NOMO-1 (cell line): ENCODE results near the gene UBAP1L.

Experiments
- DNase-seq, 2 experiments: peaks; one replicate each; lab custom pipeline; 2025; ENCODE audit not compliant: unreplicated experiment in 2 of 2; lab: John Stamatoyannopoulos, UW

Gene UBAP1L

DNA sequence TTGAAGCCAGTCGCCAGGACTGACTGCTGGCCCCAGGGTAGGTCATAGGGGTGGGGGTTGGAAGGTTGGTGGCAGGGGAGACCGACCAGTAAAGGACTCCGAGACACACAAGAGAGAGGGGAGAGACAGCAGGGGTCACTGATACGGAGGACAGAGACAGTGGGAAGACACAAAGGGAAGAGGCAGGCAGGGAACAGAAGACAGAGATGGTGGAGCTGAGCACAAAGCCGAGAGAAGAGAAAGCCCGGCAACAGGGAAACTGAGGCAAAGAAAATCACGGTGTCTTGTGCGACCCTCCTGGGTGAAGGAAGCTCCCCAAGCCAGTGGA lies 47.7 kb downstream of the UBAP1L start:
- DNase-seq = no peak

DNA sequence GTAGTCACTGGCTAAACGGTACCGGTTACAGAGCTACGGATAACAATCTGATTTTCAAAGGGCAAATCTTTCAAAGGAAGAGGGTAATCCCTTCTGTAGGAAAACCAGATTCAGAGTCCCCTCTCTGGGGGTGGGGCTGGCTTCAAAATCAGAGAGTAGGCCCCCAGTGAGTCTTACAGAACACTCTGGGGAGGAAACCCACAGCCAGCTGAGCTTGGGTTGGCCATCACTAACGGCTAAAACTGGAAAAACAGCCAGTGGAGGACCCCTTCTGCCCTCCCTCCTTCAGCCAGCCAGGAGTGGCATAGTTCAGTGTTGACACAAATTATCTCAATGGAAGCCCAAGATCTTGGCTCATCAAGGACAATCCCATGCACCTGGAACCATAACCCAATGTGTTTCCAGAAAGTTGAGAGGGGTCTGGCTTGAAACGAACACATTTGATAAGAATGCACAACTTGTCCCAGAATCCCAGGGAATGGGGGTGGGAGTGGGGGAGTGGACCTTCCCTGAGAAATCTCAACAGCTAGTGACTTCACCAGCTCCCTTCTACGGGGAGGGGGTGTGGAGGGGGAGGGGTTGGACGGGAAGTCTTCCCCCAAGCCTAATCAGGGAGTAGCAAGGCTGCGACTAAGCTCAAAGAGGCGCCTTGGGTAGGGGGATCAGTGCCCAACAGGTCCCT lies 48.2 kb downstream of the UBAP1L start:
- no peak for DNase-seq

DNA sequence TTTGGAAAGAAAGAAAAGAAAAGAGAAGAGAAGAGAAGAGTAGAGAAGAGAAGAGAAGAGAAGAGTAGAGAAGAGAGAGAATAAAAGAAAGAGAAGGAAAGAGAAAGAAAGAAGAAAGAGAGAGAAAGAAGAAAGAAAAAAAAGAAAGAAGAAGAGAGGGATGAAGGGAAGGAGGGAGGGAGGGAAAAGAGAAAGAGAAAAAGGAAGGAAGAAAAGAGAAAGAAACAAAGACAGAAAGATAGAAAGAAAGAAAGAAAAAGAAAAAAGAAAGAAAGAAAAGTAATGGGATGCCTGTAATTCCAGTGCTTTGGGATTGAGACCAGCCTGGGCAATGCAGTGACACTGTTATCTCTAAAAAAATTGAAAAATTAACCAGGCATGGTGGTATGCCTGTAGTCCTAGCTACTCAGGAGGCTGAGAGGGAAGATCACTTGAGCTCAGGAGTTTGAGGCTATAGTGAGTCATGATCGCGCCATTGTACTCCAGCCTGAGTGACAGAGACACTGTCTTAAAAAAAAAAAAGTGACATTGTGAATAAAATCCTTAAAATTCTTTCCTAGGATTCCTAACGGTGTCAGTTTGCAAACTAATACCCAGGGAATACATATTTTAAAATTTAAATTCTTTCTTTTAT lies 48.9 kb downstream of the UBAP1L start:
- no peak for DNase-seq

GRCh38 chr15:65062726-65063125 lies 52.3 kb downstream of the UBAP1L start:
- DNase-seq = no peak

DNA sequence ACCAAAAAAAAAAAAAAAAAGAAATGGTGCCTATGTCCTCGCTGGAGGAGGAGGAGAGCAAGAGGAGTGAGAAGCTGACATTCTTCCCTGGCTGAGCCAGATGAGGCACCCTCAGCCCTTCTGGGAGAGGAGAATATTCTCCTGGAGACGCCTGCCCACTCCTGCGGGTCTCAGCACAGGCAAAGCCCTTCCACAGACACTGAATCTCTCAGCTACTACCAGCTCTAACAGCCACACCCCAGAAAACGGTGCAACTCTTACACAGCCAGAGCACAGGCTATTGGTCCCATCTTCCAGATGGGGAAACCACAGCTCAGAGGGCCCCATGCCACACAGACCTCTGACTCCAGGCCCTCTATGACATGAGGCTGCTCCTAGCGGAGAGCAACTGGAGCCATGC lies 52.9 kb downstream of the UBAP1L start:
- DNase-seq = no peak

DNA sequence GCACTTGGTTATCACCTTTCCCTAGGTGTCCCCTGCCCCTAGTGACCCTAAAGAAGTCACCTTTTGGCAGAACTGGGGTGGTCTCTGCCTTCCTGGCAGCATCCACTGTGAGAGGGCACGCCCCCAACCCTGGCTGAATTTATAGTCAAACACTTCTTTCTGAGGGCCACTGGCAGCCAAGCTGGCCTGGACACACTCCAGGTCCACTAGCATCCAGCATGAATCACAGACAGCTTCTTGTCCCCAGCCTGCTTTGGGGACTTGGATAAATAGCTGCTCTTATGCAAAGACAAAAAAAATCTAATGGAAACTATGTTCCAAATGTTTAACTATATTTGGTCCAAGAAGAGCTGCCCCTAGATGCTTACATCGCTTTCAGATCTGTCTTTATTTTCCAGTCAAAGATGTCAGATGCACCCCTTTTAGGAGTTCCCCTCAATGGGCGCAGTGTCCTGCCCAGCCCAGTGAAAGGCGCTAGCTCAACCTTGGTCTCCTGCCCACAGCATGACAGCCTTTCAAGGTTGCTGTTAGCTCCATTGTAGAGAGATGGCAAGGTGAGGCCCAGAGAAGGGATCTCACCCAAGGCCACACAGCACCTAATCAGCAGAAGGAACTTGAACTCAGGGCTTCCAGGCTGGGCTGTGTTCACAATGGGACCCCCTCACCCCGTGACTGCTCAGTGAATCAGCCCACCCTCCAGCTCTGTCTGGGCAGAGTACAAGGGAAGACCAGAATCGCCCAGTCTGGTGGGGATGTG lies 54.2 kb downstream of the UBAP1L start:
- no peak for DNase-seq

GRCh38 chr15:65059931-65060596 lies 54.9 kb downstream of the UBAP1L start:
- DNase-seq = no peak

- no peak for DNase-seq
Observed at GRCh38 chr15:65059369-65059750, 55.6 kb downstream of the UBAP1L start.

DNA sequence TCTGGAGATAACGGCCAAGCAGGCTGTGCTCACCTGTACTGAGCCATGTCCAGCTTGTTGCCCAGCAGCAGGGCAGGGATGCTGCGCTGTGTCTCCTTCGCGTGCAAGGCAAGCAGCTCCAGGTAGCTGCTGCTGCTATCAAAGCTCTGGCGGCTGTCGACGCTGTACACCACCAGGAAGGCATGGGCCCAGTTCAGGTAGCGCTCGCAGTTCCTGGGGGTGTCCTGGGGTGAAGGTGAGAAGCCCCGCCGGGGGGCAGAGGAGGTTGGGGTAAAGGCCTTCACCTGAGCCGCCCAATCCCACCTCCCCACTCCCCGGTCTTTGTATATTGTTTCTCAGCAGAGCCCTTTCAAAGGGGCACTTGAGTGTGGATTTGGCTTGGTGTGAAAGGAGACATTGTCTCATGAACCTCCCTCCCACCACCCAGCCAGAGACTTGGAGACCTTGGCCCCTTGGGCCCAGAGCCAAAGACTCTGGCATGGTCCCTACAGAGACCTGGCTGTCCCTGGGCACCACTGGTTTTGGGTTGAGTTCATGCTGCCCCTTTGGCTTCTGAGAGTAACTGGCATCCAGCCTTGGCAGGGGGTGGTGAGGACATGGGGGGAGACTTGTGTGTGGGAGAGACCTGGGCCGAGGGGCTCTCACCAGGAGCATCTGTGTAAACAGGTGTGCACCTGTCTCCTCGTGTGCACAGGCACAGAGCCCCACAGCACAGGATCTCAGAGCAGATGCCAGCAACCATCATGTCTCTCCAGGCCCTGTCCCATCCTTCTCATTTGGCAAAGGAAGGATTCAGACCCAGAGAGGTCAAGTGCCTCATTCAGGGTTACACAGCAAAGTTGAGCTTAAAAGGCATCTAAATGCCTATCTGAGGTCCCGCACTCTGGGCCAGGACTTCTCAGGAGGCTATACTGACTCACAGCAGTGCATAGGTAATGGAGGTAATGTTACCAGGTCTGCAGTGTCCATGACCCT lies 56.3 kb downstream of the UBAP1L start:
- no peak for DNase-seq

DNA sequence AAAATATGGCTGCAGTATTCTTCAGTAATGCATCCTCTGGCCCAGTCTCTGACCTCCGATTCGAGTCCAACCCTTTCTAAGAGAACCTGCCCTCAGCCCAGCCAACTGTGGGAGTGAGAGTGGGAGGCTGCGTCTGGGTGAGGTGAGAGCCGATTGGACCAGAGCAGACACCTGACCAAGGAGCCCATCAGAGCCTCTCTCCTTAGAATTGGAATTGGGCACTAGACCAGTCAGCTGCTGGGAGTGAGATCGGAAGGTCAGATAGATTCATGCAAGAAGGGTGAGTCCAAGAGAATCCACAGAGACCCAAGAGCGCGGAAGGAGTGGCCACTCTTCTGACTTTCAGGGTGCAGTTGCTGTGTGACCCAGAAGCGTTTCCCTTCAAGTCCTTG lies 57.5 kb downstream of the UBAP1L start:
- no peak for DNase-seq

DNA sequence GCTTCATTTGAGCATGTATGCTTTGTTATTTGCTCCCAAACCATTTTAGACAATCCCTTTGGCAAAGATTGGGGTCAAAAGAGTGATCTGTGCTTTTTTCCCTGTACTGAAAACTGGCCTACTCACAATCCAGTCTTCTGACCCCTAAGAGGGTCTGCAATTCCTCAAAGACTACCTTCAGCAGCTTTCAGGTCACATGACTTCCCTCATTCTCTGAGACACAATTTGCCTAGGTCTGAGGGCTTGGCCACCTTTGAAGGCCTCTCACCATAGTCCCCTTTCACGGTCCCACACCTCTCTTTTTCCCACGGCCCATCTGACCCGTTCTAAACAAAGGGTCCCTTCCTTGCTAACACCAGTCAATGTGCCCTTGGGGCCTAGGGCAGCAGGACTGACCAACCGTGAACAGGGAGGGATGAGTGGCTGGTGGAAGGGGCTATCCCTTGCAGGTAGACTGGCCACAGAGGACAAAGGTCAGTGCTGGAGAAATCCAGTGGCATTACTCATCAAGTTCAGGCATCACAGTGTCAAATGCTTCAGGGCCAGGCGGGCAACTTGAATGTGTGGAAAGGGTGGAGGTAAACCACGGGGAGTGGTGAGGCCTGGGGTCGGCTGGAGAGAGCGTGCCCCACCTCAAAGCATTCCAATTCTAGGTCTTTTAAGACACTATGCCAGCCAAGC lies 58.0 kb downstream of the UBAP1L start:
- DNase-seq = no peak

DNA sequence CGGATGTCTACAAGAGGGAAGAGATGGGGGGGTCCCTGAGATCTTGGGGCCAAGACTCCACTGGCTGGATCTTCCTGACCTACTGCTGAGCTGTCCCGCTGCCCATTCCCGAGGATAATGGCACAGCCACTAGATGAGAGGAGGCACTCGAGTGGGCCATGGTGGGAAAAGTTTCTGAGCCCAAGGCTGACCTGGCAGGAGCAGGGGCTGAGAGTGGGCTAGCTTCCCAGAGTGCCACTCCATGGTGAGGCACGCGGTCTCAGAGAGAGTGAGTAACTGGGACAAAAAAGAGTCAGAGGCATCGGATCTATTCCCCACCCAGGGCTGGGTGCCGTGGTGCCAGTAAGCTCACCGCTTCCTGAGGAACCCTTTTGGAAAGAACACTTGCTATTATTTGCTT lies 58.9 kb downstream of the UBAP1L start:
- no peak for DNase-seq

GRCh38 chr15:65055201-65055870 lies 59.7 kb downstream of the UBAP1L start:
- no peak for DNase-seq

DNA sequence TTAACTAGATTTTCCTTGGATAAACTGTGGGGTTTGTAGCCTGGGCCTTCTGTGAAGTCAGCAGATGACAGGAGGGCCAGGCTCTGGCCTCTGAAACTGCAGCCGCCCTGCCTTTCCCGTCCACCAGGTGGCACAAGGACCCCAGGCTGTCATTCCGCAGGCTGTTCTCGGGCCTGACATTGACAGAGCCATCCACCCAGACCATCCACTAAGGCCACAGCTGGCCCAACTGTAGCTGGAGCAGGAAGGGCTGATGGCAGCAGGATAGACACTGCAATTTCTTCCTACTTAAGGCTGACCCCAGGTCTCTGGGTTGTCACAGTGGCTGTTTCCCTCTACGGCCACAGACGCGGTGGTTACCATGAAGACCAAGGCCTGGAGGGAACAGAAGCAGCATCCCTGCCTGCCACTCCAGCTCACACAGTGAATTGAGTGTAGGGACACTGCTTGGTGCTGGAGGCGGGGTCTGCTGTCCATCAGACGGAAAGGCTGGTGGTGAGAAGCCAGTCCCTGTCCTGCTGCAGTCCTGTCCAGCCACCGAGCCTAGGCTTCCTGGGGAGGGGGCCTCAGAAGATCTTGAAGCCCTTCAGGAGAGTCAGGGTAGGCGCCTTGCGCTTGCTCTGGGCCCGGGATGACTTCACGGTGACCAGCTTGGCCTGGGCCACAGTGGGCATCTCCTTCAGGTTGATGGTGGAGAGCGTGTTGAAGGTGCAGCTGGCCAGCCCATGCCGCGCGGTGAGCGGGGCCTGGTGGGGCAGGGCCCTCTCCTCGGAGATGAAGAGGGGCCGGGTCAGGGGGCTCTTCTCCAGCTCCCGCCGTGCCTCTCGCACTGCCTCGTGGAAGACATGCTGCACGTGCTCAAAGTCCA lies 60.4 kb downstream of the UBAP1L start:
- peak; percentile 37 to 60 for DNase-seq

DNA sequence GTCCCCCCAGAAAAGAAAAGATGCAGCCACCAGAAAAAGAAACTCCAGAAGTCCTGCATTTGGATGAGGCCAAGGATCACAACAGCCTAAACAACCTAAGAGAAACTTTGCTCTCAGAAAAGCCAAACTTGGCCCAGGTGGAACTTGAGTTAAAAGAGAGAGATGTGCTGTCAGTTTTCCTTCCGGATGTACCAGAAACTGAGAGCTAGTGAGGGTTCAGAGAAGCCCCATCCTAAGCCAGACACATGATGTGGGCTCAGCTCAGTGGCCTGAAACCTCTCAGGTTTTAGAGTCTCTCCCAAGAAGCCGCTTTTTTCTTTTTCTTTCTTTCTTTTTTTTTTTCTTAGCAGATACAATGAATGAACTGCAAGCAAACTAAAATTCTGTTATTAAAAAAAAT lies 62.0 kb downstream of the UBAP1L start:
- no peak for DNase-seq

- no peak for DNase-seq
Observed at GRCh38 chr15:65051266-65051665, 63.7 kb downstream of the UBAP1L start.

- peak; percentile 21 to 60 for DNase-seq
Observed at GRCh38 chr15:65050270-65050669, 64.7 kb downstream of the UBAP1L start.

DNA sequence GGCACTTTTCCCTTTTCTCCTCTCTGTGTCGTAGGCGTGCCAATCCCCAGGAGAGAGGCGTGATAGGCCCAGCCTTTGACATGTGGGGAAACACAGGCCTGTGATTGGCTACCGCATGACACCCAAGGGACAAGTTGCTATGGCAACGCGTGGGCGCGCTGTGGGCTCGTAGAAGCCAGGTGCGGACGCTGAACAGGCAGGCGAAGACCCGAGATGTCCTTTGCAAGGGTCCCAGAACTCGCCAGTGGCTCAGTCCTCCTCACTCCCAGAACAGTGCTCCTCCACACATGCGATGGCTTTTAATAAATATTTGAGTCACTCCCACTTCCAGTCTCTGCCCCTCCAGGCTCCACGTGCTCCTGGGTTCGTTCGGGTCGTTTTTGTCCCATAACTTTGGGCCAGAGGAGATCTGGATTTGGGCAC lies 65.6 kb downstream of the UBAP1L start:
- peak; percentile 82 to 85 for DNase-seq
